Measurements from ENCODE around the gene VIPR2. TPM values are rescaled to one million over a fixed set of nuclear protein-coding genes. Genes with fewer than 3 reads are reported as not detected.
"Not testable (repeated sequence)": the region's sequence is repeated elsewhere in the genome, so short reads cannot be mapped to it uniquely, and the experiment has no call there.

VIPR2 gene
- polyA plus RNA-seq, 1 donor, result 2.6 TPM

DNA sequence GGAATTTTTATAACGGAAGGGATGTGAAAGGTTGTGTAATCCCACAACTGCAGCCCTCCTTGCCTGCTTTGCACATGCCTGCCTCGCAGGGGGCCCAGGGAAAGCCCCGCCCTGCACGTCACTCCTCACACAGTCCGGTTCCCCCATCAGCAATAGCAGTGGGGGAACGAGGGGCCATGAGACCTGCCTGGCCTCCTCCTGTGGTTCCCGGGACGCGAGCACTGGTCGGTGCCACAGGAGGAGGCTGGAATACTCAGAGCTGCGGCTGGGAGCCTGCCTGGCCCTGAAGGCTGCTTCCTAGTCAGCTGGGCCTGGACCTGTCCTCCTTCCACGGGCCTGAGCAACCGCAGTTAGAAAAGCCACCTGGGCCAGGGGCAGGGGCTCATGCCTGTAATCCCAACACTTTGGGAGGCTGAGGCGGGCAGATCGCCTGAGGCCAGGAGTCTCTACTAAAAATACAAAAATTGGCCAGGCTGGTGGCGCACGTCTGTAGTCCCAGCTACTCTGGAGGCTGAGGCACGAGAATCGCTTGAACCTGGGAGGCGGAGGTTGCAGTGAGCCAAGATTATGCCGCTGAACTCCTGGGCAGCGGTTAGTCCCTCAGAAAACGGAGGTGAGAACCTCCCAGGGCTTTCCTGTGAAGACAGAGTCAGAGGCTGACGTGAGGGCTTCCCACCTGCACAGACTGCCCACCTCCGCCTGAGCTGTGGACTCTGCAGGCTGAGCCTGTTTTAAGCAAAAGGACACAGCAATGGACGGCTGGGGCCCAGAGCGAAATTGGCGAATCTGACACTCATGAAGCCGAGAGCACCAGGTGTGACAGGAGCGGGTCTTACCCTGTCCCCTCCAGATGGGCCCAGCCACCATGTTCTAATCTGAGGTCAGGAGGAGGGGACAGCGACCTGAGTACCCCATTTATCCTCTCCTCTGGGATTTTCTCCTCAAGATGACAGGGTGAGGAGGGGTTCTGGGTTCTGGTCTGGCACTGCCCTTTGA lies 52.9 kb downstream of the VIPR2 start:
- no peak for DNase-seq

DNA sequence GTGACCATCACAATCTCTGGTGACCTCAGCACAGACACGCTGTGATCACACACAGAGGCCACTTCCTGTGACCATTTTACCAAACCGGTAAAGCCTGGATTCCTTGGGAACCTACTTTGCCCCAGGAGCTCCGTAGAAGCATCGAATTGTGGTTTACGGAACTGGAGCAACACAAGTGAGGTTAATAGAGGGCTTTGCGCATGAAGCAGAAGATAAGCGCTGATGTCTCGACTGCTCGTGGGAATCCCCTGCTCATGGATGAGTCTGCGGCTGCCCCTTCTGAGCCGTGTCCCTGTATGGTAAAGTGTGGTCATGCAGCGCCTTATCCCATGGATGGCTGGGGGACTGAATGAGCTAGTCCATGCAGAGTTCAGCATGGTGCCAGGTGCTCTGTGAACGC lies 53.6 kb downstream of the VIPR2 start:
- no peak for DNase-seq

DNA sequence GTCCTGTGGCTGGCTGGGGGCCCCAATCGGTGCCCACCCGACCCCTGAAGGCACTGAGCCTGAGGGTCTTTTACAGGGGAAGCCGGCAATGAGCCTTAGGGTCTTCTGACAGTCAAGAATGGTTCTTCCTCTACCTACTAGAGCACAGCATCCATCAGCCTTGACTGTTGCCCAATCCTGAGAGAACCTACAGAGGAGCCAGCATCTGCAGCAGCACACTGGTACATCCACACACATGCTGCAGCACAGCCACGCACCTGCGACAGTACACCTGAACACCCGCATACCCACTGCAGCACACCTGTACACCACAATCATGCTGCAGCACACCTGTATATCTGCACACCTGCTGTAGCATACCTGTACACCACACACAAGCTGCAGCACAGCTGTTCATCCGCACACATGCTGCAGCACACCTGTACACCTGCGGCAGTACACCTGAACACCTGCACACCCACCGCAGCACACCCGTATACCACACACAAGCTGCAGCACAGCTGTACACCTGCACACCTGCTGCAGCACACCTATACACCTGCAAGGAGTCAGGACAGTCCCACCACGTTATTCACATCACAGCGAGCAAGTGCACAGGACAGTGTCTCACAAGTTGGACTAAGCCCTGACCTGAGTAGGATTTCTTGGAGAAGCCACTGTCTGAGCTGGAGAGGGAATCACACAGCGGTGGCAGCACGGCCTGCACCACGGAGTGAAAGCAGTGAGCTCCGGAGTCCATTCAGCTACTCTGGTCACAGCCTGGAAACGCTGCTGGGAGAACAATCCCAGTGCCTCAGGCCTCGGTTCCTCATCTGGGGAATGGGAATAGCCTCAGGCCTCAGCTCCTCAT lies 56.4 kb downstream of the VIPR2 start:
- DNase-seq, result no peak

DNA sequence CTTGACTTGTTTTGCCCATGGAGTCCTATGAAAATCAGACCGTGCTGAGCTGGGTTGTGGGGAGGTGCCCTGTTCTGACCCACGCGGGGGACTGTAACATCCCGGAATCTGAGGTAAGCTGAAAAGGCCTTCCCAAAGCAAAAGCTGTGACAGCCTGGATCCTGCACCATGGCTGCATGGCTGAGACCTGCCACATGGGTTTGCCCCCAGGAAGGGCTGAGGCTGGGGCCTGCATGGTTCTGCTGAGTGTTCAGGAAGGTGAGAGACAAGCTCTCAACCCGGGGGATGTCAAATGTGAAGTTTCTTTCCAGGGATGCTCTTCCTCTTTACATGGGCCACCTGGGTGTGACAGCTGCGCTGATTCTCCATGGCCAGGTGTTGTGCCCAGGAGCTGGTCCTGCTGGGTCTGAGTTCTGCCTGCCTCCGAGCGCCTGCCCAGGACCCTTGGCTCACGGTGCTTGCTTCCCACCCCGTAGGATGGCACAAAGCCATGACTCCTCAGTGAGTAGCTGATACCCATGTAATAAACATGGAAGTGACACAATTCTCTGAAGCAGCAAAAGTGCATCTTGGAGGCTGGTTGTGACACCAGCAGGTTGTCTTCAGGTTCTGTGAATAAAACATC lies 58.3 kb downstream of the VIPR2 start:
- no peak for DNase-seq

DNA sequence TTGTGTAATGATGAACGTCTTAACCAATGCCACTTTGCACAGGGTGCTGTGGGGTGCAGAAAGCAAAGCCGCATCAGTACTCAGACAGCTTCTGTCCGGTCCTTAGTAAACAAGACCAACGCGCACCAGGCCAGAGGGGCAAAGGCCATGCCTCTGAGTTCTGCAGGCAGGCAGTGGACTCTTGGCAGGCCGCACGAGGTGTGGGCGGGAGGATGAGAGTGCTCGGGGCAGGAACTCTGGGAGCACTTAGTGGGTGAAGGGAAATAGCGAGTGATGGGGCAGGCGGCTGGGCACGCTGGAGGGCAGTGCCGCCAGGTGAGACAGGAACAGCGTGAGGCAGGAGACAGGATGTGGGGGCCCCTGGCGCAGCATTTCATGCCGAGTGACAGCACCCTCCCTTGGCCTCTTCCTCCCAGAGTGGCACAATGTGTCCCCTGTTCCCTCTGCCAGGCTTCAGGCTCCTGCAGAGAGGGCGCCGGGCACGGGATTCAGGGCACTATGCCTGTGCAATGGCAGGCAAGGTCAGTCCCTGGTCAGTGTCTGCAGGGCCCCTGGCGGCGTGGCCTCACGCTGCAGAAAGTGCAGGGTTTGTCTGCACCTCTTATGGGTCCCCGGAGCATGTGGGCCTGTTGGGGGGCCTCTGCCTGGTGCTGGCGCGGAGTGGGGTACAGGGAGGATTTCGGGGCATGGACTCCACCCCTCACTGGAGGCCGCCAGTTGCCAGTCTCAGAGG lies 60.4 kb downstream of the VIPR2 start:
- DNase-seq, result no peak

DNA sequence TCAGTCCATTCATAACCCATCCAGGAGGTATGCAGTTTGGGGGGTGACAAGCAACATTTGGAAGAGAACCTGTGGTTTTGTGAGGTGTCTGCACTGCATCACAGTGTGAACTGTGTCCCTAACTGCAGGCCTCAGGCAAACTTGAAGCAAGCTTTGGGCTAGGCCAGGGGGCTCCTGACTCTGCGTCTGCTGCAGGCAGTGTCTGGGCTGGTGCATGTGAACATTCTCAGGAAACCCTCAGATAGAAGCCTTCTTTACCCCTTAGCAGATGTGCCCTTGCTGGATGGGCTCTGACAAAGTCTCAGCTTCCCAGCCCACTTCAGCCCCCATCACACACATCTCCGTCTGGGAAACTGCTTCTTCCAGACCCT lies 61.0 kb downstream of the VIPR2 start:
- DNase-seq, result no peak

DNA sequence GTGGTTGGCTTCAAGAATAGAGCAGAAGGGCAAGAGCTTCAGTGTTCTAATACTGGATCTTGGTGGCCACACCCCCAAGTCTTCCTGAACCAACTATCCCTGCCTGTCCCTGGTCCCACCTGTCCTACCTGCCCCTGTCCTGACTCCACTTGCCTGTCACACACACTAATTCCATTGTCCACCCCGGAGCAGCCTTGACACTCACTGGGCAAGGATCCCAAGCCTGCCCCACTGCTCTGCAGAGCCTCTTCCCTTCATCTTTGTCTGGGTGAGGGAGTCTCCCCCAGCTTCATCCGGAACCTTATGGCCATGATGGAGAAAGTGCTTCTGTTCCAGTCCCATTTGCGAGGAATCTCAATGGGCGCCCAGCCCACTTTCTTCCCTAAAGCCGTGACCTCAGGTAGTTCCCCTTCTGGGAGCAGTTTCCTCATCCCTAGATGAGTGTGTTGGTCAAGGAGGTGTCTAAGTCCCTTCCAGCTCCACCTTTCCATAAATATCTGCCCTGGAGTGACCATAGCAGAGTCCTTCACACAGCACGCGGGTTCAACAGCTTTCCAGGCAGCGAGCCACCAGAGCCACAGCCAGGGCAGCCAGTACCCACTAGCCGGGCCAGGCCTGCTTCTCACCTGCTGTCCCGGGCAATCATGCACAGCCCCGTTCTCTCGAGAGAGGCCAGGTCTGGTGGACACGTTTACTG lies 61.5 kb downstream of the VIPR2 start:
- DNase-seq, result no peak

DNA sequence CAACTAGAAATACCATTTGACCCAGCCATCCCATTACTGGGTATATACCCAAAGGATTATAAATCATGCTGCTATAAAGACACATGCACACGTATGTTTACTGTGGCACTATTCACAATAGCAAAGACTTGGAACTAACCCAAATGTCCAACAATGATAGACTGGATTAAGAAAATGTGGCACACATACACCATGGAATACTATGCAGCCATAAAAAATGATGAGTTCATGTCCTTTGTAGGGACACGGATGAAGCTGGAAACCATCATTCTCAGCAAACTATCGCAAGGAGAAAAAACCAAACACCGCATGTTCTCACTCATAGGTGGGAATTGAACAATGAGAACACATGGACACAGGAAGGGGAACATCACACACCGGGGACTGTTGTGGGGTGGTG lies 62.6 kb downstream of the VIPR2 start:
- DNase-seq, result not testable (repeated sequence)

DNA sequence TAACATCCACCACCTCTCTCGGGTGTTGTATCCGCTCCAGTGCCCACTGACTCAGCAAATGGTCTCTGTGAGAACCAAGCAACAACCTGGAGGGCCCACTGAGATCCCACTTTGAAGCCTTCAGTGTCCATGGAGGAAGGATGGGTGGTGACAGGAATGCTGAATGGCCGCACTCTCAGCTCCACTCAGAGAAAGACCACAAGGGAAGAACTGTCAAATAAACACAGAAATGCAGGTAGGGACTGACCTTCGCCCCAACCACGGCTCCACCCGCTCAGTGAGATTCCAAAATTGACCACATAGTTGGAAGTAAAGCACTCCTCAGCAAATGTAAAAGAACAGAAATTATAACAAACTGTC lies 65.8 kb downstream of the VIPR2 start:
- DNase-seq, result no peak

DNA sequence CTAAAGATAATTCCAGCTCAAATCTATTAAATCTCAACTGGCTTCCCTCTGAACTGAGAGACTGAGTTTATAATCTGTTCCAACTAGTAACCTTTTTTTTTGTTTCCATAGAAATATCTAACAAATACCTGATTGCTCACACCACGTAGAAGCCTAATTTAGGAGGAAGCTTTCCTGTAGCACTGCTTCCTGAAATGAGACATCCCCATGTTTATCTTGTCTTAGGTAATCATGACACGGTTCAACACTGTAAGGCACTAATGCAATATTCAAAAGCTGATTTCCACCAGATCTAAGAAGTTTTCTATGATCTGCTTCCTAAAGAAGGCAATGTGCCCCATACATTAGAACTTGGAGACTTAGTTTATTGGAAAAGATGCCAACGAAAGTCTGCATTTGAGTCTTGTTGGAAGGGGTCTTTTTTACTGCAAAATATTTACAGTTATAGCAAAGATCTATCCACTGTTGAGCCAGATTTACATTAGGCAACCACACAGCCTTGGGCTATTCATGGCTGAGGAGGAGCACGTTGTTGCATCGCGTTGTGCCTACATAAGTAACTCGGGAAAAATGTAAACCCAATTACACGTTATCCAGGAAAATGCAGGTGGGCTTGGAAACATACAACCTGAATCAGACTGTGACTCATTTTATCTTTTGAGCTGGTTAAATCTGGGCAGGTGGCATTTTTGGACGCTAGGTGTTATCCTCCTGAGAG lies 66.3 kb downstream of the VIPR2 start:
- no peak for DNase-seq

DNA sequence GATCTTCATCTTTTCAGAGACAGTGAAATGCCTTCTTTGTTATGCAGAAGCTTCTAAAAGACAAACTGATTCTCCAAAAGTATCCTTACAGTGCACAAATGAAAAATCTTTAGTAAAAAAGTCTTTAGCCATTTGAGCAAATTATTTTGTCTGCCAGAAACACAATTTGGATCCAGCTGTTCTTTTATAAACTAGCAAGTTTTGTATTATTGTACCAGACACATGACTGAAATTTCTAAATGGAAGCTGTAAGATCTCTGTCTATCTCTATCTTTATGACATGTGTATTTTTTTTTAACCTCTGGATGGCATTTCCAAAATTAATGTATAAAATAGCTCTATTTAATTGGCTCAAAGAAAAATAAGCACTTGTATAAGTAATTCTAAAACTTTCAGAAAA lies 68.3 kb downstream of the VIPR2 start:
- DNase-seq, result no peak

DNA sequence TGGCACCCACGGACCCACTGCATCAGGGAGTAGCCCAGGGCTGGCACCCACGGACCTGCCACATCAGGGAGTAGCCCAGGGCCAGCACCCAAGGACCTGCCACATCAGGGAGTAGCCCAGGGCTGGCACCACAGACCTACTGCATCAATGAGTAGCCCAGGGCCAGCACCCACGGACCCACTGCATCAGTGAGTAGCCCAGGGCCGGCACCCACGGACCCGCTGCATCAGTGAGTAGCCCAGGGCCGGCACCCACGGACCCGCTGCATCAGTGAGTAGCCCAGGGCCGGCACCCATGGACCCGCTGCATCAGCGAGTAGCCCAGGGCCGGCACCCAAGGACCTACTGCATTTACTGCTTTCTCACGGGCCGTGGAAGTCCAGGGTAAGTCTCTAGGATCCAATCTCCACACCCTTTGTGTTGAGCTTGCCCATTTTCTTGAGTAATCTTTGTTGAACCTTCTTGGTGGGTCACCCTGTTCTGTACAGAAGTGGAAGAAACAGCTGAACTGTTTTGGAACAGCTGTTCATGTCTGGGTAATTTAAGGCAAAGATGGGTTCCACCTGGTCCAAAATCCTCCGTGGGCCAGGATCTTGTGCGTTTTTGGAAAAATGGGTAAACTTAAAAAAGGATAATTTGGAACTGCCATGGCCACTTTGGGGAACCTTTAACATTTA lies 69.0 kb downstream of the VIPR2 start:
- no peak for DNase-seq

DNA sequence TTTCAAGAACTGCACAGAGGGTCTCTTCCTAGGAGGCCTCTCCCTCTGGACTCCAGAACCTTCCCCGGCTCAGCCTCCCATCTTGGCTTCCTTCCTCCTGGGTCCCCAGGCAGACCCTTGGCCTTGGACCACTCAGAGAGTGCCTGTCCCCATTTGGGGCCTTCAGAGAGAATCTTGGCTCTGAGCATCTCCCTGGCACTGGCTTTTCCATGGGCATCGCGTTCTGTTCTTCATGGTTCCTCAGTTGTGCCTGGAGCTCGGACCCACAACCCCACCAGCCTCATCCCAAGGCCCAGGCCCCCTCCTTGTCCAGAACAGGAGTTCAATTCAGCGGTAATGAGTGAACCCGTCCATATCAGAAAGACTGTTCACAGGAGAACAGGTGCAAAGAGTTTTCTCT lies 73.4 kb downstream of the VIPR2 start:
- DNase-seq, result no peak

DNA sequence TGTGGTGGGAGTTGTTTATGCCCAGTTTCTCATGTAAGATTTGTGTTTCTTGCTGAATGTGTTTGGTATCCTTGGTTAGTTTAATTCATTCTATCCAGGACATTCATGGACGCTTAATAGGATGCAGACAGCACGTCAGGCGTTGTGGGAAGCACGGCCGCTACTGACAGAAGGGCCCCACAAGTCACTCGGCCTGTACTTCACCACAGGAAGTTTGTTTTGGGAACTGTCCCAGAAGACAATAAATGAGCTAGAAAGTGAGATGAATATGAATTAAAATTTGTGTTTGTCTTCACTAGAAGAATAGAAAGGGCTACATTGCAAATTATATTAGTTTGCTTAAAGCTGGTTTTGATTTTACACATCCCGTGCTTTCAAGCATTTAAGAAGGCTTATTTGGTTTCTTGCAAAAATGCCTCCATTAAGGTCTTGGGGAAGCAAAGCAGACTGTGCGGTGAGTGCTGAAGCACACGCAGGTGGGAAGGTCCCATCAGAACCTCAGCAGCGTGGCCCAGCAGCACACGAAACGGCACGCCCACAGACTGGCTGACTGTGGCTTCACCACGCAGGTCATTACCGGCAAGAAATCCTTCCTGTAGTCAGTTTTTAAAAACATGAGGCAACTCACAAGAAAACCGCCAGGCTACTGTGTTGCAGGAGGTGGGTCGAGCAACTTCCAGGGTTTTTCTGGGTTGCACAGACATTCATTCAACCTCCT lies 74.1 kb downstream of the VIPR2 start:
- peak; percentile 50 for DNase-seq

DNA sequence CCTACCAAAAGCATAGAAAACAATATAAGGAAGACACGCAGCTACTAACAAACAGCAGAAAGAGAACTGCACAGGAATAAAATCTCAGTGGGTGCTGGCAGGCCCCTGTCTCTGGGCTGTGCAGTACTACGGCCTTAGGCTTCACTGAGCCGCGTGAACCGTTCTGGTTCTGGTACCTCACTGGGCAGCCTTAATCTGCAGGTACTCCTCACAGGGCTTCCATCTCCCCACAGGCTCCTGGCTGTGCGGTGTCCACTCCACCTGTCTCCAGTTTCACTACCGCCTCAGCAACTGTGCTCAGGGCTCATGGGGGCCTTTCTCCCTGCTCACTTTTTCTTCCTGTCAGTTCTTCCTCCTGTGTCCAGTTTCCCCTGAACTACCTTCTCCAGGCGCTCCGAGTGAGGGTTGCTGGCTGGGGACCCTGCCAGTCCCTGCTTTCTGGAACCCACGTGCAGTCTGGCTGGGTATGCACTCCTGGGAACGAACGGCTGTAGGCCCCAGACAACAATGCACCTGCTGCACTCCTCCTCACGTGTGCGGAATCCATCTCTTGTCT lies 75.7 kb downstream of the VIPR2 start:
- no peak for DNase-seq

DNA sequence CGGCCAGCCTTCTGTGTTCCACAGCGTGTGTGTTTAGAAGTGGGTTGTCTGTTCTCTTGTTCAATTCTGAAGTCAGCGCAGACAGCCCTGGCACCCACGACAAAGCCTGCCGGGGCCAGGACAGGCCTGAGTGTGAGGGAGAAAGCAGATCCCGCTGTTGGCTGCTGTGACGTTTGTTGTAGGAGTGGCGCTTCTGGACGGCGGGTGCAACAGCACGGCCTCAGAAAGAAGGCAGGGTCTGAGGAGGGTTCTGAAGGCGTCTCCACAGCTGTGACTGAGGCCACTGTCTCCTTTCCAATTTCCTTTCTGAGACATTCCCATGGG lies 76.2 kb downstream of the VIPR2 start:
- no peak for DNase-seq

DNA sequence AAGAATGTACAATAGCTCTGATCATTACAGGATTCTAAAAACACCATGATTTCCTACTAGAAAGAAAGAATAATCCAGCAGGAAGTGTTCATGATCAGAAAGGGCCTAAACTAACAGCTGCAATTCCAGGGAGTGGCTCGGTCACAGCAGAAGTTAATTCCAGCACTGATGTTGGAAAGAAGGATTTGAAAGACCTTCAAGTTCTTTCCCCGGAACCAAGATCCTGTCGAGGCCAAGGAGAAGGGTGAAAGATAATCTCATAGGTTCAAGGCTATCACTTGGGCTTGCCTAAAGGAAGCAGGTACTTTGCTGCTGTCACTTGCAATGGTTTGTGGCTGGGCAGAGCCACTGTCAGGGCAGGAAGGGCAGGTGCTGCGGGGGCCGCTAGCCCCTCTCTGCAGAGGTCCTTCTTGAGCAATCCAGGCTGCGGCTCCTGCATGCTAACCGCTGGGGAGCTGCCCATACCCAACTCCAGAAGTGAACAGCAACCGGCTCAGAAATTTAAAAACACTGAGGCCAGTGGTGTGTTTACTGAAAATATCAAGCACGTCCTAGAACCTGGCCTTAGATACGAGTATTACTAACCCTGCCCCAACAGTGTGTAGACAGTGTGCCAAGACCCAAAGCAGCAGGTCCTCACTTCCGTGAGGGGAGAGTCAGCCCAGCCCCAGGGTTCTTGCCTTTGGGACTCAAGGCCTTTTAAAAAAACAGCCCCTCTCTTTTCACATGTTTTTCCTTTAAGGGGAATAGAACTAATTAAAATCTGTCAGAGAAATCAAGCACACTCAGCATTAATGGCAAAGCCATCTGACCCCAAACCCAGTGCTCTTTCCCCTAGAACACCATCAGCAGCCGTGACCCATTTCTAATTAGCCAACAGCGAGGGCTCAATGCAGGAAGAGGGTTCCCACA lies 76.8 kb downstream of the VIPR2 start:
- no peak for DNase-seq

Data from left kidney (tissue), 2 donors.